K562 (cell line): ENCODE results near the gene PPP2R2B. TPM values are rescaled to one million over a fixed set of nuclear protein-coding genes. Genes with fewer than 3 reads are reported as not detected.

ENCODE experiments used
- ATAC-seq: fragments of 200-7000 bp; cut with Tn5 transposase; 3 replicates; pipeline ENCODE4 v1.9.1; 2020; ENCODE audit warnings: moderate library complexity
- BruUV-seq: library from RNA; stranded (reverse); fragments of 400-500 nt; replicated peaks from 2 replicates; lab custom pipeline; 2021; lab: Mats Ljungman, UMichigan
- CTCF ChIA-PET: fragments of 300-600 bp; formaldehyde crosslinking; extraction: SDS; loops from one replicate; lab custom pipeline; 2021; ENCODE audit warnings: low intra/inter-chr PET ratio; lab: Yijun Ruan, JAX
- POLR2A ChIA-PET: fragments of 300-600, 350-650 bp; sonication (Branson Sonifier 250); formaldehyde crosslinking; extraction: SDS; loops from one replicate; lab custom pipeline; 2021; ENCODE audit warnings: antibody characterized with exemption, inconsistent platforms; lab: Yijun Ruan, JAX
- DNase-seq, 4 experiments: peaks; one replicate each; pipeline versions ENCODE4 v3.0.0 to v3.0.0-alpha.2; 2011 to 2018; ENCODE audit warnings: low spot score in 3 of 4, mixed read lengths in 3 of 4; ENCODE audit errors: extremely low read depth in 1 of 4
- FAIRE-seq: peaks from 2 replicates; lab custom pipeline; 2011; peaks lifted over from hg19 to GRCh38; lab: Jason Lieb, UNC
- H2AFZ ChIP-seq: 2 replicates; pipeline ENCODE4 v1.6.0; 2011; ENCODE audit warnings: low read depth, low read length, control low read depth, inconsistent platforms
- H3K27ac ChIP-seq: fragments of 200-600 bp; 3 replicates; pipeline ENCODE4 v1.8.0; 2011; ENCODE audit warnings: low read depth, mild to moderate bottlenecking, control low read depth, inconsistent platforms, low read length, moderate library complexity, mixed read lengths; ENCODE audit errors: extremely low read depth
- H3K27me3 ChIP-seq, 2 experiments: fragments of 300-600 bp in 1 of 2; 2 replicates in 1 of 2; 3 replicates in 1 of 2; pipeline versions ENCODE4 v1.6.0 to v1.8.0; 2011; ENCODE audit warnings: inconsistent platforms in 2 of 2, low read length in 2 of 2, mild to moderate bottlenecking in 1 of 2, mixed read lengths in 1 of 2, moderate library complexity in 1 of 2; ENCODE audit not compliant: control insufficient read depth in 2 of 2, insufficient read depth in 2 of 2
- H3K36me3 ChIP-seq: fragments of 300-600 bp; 3 replicates; pipeline ENCODE4 v1.8.0; 2011; ENCODE audit warnings: mild to moderate bottlenecking, low read length, inconsistent platforms; ENCODE audit not compliant: control insufficient read depth, insufficient read depth
- H3K4me1 ChIP-seq, 2 experiments: fragments of 200-600 bp in 1 of 2; replicated peaks in 1 of 2; 2 replicates in 1 of 2; 3 replicates in 1 of 2; pipeline versions ENCODE4 v1.5.1 to v1.8.0; 2011; ENCODE audit warnings: inconsistent platforms in 2 of 2, low read length in 2 of 2, mild to moderate bottlenecking in 1 of 2, mixed read lengths in 1 of 2, moderate library complexity in 1 of 2; ENCODE audit not compliant: control insufficient read depth in 2 of 2, insufficient read depth in 2 of 2
- H3K4me2 ChIP-seq: 2 replicates; pipeline ENCODE4 v1.6.1; 2011; ENCODE audit warnings: low read length, control low read depth, inconsistent platforms, mixed read lengths; ENCODE audit not compliant: insufficient read depth
- H3K4me3 ChIP-seq: fragments of 200-600 bp; sonication (generic), shearing (Covaris generic); 2 replicates; pipeline ENCODE4 v1.5.1; 2016; ENCODE audit warnings: control low read depth, inconsistent platforms
- H3K79me2 ChIP-seq: fragments of 200-600 bp; 3 replicates; pipeline ENCODE4 v1.8.0; 2011; ENCODE audit warnings: low read length, inconsistent platforms; ENCODE audit not compliant: control insufficient read depth, insufficient read depth
- H3K9ac ChIP-seq, 2 experiments: 2 replicates each; pipeline versions ENCODE4 v1.6.0 to v1.6.1; 2011; ENCODE audit warnings: low read depth in 2 of 2, low read length in 2 of 2, control low read depth in 1 of 2, inconsistent platforms in 1 of 2, mild to moderate bottlenecking in 1 of 2, mixed read lengths in 1 of 2; ENCODE audit not compliant: insufficient read depth in 1 of 2
- H3K9me1 ChIP-seq: one replicate; pipeline ENCODE4 v1.6.0; 2011; ENCODE audit warnings: inconsistent platforms, mild to moderate bottlenecking, low read length, moderate library complexity; ENCODE audit not compliant: control insufficient read depth, insufficient read depth
- H3K9me3 ChIP-seq: replicated peaks from 2 replicates; pipeline ENCODE4 v1.5.1; 2011; ENCODE audit warnings: low read depth, low read length, inconsistent platforms; ENCODE audit not compliant: control insufficient read depth, insufficient read depth
- H4K20me1 ChIP-seq: replicated peaks from 2 replicates; pipeline ENCODE4 v1.6.1; 2011; ENCODE audit warnings: low read length, inconsistent platforms, mixed read lengths; ENCODE audit not compliant: control insufficient read depth, insufficient read depth
- CTCF ChIP-seq, 3 experiments: IDR thresholded peaks in 2 of 3; conservative IDR thresholded peaks in 1 of 3; 2 replicates each; pipeline ENCODE4 v1.5.1; 2011 to 2012; ENCODE audit warnings: low read length in 3 of 3, mild to moderate bottlenecking in 3 of 3, control low read depth in 2 of 3, improper control_type of control experiment in 1 of 3, inconsistent platforms in 1 of 3, low read depth in 1 of 3, mixed read lengths in 1 of 3, moderate library complexity in 1 of 3; ENCODE audit not compliant: insufficient read depth in 2 of 3
- ILF3 ChIP-seq: fragments of 450-650 bp; IDR thresholded peaks from 2 replicates; pipeline ENCODE4 v1.6.1; 2018; ENCODE audit warnings: antibody characterized with exemption, mild to moderate bottlenecking, moderate library complexity, borderline replicate concordance
- RBM15 ChIP-seq: fragments of 200-400 bp; formaldehyde crosslinking; IDR thresholded peaks from 2 replicates; pipeline ENCODE4 v1.6.1; 2018; ENCODE audit warnings: mild to moderate bottlenecking, low read length, moderate library complexity; ENCODE audit not compliant: insufficient read depth
- SMARCA4 ChIP-seq: fragments of 450-650 bp; IDR thresholded peaks from 2 replicates; pipeline ENCODE4 v1.6.1; 2016
- STAT5B ChIP-seq: fragments of 250-450 bp; sonication (Bioruptor Pico); IDR thresholded peaks from 2 replicates; pipeline ENCODE4 v1.8.0; 2021; ENCODE audit warnings: mild to moderate bottlenecking, inconsistent platforms
- WGBS: fragments of 100-300 bp; shearing (Covaris generic); methylation state at CpG from one replicate; pipeline ENCODE4 v1.1.6; 2016; ENCODE audit warnings: low coverage, mixed read lengths; ENCODE audit not compliant: insufficient coverage; ENCODE audit errors: missing lambda C conversion rate; 5-methylcytosine and 5-hydroxymethylcytosine counted together
- in situ Hi-C: fragments of 300-500 bp; cut with MboI; formaldehyde crosslinking; loops from 4 replicates; pipeline ENCODE4 v1.15.0; 2018; ENCODE audit warnings: inconsistent platforms, mixed read lengths
- intact Hi-C: fragments of 100-400 bp; cut with micrococcal nuclease; formaldehyde crosslinking; loops from 2 replicates; pipeline ENCODE4 v1.14.2; 2022
- polyA plus RNA-seq, 8 experiments: library from polyadenylated mRNA; depleted of rRNA in 4 of 8; stranded (reverse) in 5 of 8; unstranded in 3 of 8; fragments of >200 nt; fragmentation: Nextera tagmentation in 2 of 8; fragmentation: Illumina TruSeq in 1 of 8; extraction: Ambion mirVana in 2 of 8; extraction: Trizol in 1 of 8; gene quantifications; 2 replicates each; pipeline versions ENCODE4 v1.2.1 to v1.2.3, GENCODE V29; 2011 to 2014; ENCODE audit warnings: inconsistent platforms in 1 of 8, missing spikeins in 1 of 8
- total RNA-seq, 7 experiments: library from RNA; depleted of rRNA in 6 of 7; stranded (reverse); fragments of >200 nt in 6 of 7; fragmentation: Illumina TruSeq in 2 of 7; extraction: Trizol in 2 of 7; gene quantifications; 2 replicates each; pipeline versions ENCODE4 v1.2.1 to v1.2.3, GENCODE V29; 2011 to 2021; ENCODE audit warnings: low replicate concordance in 1 of 7

The PPP2R2B gene
- total and polyA plus RNA-seq, 9 of the 15 experiments (the other 6 are each of a cell fraction or from before 2014, with no cell fraction given) = not detected

- Histone ChIP-seq H3K9me3 (no peaks in the 10 kb centered on the region), H4K20me1 (no peaks in the 10 kb centered on the region), H3K27ac (no peak overlapping the region), H3K4me2 (no peak overlapping the region), H3K79me2 (no peaks in the 10 kb centered on the region), H3K9me1 (no peaks in the 10 kb centered on the region), H3K27me3 (no peaks in the 10 kb centered on the region), H3K4me3 (no peak overlapping the region), H2AFZ (no peak overlapping the region), H3K9ac (no peak overlapping the region), H3K36me3 (no peaks in the 10 kb centered on the region), H3K4me1 (no peaks in the 10 kb centered on the region)
- intact Hi-C loops = no loop called here
- DNase-seq (no peak), ATAC-seq (no peak), FAIRE-seq (no peak)
- WGBS = 5% methylated on average over 2 of the region's 2 CpGs
- TF ChIP-seq CTCF (IDR thresholded peaks at IDR 0.05 in 2 of 3, conservative IDR thresholded peaks at IDR 0.05 in 1 of 3; ENCODE audit: insufficient read depth in 2 of 3, low read depth in 1 of 3, low read length in 3 of 3) (no peak), SMARCA4 (no peak), ILF3 (no peak), STAT5B (CRISPR knock-in tag) (no peak), RBM15 (no peak)
- in situ Hi-C loops = no loop called here
- BruUV-seq = no TSS peak
- CTCF ChIA-PET = no interaction called here
- POLR2A ChIA-PET = no interaction called here
These were observed 152.5 kb downstream of the PPP2R2B start for GRCh38 chr5:146726020-146726419.
